ENCODE results near the gene PEPD.

PEPD gene

DNA sequence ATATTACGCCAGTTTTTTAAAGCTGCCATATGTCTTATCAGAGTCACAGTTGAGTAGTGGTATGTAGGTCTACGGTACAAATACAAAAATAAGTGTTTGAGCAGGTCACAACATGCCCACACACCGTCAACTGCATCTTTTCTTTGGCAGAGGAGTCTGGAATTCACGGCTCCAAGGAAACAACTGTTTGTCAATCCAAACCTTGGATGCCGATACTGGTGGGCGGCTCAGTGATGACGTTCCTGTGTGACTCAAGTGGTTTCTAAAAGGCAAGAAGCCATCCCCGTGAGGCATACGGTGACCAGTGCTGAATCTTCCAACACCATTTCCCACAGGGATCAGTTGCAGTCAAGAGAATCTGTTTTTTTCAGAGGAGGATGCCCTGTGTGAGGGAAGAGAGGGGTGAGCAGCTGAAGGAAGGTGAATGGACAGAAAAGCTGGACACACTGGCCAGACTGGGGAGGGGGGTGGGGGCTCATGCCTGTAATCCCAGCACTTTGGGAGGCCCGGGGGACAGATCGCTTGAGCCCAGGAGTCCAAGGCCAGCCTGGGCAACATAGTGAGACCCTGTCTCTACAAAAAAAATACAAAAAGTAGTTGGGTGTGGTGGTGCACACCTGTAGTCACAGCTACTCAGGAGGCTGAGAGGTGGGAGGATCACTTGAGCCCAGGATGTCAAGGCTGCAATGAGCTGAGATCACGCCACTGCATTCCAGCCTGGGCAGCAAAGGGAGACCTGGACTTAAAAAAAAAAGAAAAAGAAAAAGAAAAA is 170.9 kb downstream of the PEPD start:
- DNase-seq (ENCODE audit: low read depth) = no peak

DNA sequence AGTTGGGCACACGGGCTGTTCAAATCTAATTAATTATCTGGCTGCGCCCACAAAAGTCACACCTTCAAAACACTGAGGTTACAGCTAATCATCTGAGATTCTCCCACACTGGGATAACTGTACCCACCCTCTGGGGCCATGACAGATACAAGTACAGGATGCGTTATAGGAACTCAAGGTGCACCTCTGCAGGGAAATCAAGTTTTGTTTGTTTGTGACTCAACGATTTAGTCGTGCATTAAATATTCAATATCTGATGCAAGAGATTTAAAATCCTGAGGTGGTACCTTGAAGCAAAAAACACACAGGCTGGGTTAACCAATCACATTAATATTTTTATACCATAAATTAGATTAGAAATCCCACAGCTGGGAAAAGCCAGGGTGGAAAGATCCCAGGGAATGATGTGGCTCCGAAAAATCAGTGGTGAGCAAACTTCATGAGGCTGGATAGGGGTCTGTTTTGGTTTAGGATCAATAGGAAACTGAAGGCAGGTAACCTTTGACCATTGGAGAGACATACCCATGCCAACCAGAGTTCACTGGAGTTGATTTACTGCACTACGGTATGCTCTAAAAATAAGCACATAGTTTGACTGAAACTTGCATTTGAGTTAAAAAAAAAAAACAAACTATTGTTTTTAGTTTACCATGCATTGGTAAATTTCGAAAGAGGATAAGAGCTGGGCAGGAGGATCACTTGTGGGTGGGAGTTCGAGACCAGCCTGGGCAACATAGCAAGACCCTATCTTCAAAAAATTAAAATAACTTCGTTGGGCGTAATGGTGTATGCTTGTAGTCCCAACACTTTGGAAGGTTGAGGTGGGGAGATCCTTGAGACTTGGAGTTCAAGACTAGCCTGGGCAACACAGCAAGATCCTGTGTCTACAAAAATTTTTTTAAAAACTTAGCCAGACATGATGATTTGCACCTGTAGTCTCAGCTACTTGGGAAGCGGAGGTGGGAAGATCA is 172.0 kb downstream of the PEPD start:
- no peak for DNase-seq (ENCODE audit: low read depth)

DNA sequence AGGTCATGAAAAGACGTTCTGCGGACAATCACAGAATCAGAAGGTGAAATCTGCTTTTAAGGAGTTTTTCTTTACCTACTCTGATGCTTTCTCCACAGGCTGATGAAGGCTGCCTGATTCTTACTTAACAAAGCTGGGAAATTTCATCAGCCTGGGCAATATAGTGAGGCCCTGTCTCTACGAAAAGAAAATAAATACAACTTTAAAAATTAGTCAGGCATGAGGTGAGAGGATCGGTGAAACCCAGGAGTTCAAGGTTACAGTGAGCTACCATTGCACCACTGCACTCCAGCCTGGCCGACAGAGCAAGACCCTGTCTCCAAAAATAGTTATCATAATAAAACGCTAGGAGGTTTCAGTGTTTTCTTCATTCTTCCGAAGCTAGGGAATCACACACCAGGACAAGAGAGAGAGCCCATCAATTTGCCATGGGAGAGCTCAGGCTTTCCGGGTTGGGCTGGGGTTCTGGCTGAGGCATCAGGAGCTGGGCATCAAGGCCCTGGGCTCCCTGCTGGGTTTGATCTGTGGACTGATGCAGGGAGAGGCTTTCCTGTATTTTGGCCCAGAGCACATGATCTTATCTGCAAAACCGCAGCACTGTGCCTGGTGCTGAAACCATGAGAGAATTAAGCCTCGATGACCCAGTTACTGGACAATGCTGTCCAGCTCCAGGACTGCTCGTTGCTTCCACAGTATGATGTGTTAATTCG is 173.1 kb downstream of the PEPD start:
- DNase-seq (ENCODE audit: low read depth) = no peak

DNA sequence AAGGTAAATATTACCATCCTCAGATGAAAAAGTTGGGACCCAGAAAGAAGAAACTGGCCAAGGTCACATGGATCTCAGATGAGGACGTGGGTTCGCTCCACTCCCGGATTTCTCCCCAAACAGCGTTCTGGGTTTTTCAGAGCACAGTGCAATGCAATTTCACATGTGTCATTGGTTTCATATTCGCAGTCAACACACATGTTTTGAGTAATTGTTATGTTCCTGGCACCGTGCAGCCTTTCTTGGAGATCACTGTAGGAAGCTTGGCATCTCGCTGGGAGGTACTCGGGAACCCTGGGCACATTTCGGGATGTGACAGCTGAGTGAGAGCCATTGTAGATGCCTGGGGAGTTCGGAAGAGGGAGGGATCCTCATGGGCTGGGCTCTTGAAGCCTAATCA is 174.3 kb downstream of the PEPD start:
- no peak for DNase-seq (ENCODE audit: low read depth)

DNA sequence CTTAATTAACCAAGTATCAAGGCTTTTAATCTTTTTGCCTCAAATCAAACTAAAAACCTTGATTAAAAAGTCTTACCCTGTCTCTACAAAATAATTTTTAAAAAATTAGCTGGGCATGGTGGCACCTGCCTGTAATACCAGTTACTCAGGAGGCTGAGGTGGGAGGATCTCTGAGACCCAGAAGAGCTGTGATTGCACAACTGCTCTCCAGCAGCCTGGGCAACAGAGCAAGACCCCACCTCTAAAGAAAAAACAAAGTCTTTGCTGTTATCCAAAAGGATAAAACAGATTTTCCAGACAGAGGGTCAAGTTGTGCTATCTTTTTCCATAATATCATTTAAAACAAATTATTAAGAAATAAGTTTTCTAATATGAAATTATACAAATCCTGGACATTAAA is 174.9 kb downstream of the PEPD start:
- no peak for DNase-seq (ENCODE audit: low read depth)

DNA sequence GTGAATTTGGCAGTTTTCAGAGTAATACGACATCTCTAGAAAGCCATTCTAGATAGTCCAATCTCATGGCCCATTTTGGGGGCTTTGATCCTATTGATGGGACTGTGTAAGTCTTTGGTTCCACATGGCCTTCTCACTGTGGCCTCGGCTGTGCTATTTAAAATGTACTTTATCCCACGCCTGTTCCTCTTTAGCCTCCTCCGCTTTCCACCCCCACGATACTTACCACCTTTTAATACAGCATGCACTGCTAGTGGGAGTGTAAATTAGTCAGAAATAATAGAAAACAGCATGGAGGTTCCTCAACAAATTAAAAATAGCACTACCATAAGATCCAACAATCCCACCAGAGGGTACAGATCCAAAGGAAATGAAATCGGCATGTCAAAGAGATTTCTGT is 176.4 kb downstream of the PEPD start:
- DNase-seq (ENCODE audit: low read depth) = no peak

DNA sequence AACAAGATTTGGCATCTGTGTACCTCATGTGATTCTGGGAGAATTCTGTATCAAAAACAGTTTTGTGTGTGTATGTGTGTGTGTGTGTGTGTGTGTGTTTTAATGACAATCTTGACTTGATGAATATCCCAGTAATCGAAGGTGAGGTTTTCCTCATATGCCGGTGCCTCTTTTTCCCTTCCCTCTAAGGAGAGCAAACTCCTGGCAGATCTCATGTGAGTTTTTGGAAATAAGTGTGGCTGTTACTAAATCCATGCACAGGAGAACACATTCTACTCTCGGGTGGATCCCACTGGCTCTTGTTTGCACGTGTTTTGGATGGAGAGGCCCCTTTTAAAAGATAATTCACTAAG is 177.0 kb downstream of the PEPD start:
- DNase-seq (ENCODE audit: low read depth) = no peak

DNA sequence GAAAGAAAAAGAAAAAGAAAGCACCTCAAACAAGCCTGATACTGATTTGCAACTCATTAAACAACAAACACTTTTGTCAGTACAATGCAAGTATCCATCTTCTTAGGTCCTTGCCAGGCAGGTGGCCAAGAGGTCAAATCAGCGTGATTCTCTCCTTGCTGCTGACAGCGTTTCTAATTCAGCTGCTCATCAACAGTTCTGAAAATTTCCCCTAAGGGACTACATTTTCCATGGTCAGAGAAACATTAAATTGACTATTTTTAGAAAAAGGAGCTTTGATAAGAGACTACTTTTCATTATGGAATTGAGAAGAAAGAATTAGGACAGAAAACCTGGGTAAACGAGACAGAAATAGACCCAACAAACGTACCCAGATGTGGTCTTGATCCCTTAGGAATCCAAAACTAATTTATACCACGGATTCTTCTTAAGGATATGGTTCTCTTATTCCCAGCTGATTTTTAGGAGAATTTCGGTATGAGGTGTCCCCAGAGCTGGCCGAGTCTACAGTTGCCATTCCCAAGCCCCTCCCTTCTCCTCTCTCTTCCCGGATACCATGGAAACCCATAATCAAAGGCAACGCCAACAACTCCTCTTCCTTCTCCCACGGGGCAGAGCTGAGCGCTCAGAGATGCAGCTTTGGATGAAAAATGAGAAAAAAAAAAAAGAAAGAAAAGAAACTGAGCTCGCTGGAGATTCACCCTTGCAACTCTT is 177.6 kb downstream of the PEPD start:
- DNase-seq (ENCODE audit: low read depth) = no peak

DNA sequence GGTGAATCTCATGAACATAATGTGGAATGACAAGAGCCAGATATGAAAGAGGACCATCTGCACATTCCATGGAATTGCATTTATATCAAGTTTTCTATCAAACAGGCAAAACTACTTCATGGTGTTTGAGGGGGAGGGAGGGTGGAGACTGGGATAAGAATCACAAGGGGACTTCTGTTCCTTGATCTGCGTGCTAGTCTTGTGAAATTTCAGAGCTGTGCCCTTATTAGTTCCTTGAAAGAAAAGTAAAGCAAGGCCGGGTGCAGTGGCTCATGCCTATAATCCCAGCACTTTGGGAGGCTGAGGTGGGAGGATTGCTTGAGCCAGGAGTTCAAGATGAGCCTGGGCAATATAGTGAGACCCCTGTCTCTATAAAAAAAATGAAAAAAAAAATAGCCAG is 178.3 kb downstream of the PEPD start:
- DNase-seq (ENCODE audit: low read depth) = no peak

DNA sequence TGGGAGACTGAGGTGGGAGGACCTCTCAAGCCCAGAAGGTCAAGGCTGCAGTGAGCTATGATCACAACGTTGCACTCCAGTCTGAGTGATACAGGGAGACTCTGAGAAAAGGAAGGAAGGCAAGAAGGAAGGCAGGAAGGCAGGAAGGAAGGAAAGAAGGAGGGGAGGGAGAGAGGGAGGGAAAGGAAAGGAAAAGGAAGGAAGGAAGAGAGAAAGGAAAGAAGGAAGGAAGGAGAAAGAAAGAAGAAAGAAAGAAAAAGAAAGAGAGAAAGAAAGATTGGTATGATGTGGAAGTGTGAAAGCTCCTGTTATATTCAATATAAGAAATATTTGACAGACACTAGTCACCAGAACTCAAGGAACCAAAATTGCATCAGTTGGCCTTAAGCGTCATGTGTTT is 180.6 kb downstream of the PEPD start:
- DNase-seq (ENCODE audit: low read depth) = no peak

DNA sequence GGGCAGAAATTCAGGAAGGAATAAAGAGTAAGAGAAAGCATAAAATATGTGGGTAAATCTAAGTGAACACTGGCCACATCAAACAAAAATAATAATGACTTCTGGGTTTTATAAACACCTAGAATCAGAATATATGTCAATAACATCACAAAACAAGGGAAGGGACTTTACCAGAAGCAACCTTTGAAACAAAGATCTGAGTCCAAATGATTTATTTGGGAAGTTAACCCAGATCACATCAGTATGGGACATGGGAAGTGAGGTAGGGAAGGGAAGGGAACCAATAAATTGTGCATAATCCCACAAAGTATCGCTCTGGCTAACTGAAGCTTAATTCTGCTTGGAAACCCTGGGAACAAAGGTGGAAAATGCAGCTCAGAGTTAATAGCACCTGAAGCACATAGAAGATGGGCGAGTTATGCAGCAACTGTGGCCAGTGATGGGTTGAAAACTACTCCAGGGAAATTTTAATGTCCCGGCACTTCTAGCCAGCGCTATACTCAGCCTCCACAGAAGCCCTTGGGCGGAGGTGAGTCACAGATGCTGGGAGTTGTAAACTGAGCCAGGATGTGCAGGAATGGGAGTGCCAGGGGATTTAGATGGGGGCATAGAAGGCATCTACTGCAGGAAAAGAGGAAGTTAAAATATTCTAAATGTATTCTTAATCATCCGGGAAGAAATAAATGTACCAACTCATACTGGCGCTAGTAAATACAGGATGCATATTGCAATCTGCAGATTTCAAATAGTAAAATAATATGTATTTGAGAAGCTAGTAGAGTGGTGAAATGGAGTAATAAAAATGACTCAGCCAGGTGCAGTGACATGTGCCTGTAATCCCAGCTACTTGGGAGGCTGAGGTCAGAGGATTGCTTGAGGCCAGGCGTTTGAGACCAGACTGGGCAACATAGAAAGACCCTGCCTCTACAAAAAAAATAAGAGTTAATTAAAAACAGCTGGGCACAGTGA is 182.3 kb downstream of the PEPD start:
- no peak for DNase-seq (ENCODE audit: low read depth)
